Stimulated activated CD4-positive, alpha-beta T cell treated with anti-CD3 and anti-CD28 coated beads, Interleukin-15, amount 100 ng/mL, for 1 hour (primary cell): ENCODE results near the gene UBE2H.
"Not testable (repeated sequence)": the region's sequence is repeated elsewhere in the genome, so short reads cannot be mapped to it uniquely, and the experiment has no call there.

ENCODE experiments used
- DNase-seq, 2 donors: peaks; one replicate each; pipeline ENCODE4 v3.0.0-alpha.2; 2020; ENCODE audit warnings: low read depth in 1 of 2, low spot score in 1 of 2

The UBE2H gene

DNA sequence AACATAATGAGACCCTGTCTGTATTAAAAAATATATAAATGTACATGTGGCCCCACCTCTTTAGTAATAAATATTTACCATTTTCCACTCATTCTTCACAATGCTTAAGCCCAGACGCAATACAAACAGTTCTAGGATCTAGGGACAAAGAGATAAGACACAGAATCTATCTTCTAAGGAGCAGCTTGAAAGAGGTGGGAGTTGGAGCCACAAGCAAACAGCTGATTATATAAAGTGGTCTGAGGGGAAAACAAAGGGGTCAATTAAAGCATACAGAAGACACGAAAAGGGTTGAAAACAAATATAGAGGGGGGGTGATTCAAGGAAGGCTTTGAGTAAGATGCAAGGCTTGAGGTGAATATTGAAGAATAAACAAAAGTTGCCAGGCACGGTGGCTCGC lies 43.1 kb downstream of the UBE2H start:
- no peak for DNase-seq

DNA sequence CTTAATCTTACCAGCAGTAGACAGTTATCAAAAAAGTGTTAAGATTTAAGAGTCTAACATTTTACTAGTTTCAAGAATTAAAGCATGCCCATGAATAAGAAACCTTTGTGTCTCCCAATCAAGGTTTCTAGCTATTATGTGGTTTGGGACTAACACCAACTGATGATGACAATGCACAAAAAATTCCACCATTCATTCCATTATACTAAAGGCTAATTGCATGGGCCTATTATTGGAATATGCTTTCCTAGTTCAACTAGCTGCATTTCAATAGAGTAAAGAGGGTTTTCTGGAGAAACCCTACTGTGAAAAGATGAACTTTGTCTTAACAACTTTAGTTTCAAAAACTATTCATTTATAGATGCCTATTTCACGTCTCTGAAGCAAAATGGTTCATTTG lies 44.6 kb downstream of the UBE2H start:
- no peak for DNase-seq

DNA sequence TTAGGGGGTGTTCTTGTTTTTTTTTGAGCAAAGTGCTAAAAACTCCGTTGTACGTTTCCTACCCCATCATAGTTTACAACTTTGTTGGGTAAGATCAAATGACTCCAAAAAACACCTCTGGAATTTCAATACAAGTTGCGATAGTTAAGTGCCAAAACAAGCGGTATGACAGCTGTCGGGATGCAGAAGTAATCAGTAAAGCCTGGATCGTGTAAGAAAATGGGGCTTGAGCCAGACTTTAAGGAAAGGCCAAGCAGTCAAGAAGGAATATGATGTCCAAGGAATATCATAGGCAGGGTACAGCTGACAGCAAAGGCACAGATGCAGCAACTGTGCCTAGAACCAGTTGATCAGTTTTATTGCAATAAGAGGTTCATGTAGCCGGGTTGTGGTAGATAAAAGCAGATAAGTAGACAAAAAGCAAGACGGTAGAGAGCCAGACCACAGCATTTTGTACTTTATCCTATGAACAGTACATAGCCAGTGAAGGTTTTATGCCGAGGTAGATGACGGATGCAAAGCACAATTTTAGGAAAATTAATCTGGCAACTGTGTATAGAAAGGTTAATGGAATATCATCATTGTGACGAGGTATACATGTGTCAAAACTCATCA lies 45.5 kb downstream of the UBE2H start:
- no peak for DNase-seq

DNA sequence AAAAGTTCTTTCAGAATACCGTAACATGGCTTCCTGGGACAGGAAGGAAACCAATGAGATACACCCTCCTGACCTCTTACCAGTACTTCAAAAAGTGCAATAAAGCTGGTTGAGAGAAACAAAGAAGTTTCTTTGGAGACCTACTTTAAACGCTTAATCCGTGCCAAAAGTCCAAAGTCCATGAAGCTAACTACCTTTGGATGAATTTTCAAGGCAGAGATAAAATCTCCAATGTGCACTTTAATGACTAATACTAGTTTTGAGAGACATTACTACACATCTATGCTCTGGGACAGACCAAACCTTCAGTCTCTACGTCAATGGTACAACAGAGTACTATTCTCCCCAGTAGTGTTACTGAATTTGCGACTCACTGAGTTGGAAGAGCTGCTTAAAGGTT lies 46.1 kb downstream of the UBE2H start:
- DNase-seq, result no peak

DNA sequence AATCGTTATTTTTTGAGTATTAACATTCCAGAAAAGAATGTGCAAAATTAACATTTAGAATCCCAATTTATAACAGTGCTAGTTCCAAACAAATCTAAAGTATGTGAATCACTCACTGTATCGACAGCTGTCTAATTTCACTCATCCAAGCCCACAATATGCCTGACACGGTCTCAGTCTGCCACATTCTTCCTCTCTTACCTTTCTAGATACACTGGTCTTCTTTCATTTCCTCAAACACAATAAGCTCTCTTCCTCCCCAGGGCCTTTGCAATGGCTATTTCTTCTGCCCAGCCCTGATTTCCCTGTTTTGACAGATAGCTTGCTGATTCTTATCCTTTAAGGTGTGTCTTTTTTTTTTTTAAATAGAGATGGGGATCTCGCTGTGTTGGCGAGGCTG lies 48.8 kb downstream of the UBE2H start:
- no peak for DNase-seq

DNA sequence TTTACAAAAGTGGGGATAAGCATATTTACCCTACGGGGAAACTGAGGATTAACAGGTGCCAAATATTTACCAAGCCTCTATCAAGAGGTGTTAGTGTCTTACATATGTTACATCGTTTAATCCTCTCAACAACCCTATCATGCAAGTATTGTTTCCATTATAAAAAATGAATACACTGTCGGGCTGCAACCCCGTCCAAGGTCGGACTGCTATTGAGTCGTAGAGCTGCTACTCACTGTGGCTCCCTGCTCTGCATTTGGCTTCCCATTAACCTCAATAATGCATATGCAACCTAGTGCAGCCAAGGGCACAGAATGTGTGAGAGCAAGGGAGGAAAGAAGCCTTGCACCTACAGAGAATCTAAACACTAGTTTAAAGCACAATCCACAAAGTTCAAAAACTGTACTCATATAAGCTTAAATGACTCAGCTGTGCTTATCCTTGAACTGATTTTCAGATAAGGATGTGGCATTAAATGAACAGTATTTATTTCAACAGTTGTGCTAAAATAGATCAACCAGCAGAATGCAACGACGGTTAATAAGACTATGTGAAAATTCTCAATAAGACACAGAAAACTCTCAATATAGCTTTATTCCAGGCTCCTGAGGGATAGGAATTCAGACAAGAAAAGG lies 49.9 kb downstream of the UBE2H start:
- no peak for DNase-seq

DNA sequence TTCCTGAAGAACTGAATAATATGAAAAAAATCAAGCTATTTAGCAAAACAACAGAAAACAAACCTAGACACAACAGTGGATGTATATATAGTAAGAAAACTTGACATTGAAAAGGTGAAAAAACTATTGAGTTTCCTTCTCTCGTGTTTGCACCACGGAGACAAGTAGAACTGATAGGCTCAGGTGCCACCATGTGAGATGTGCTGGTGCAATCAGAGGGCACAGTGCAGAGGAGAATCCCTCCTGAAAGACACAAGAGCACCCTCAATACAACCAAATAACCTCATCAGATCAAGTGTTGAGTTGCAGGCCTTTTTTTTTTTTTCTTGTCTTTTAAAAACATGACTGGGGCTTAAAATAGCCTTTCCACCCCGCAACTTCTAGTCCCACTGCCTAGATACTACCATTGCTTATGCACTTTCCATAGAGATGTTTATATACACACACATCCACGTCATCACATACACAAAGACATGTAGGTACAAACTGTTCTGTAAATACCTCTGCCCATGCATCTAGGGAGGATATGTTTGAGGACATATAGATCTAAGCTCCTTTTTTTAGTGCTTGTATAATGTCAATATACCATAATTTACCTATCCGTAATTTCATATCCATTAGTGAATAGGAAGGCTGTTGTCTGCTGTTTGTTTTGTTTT lies 54.1 kb downstream of the UBE2H start:
- no peak for DNase-seq

DNA sequence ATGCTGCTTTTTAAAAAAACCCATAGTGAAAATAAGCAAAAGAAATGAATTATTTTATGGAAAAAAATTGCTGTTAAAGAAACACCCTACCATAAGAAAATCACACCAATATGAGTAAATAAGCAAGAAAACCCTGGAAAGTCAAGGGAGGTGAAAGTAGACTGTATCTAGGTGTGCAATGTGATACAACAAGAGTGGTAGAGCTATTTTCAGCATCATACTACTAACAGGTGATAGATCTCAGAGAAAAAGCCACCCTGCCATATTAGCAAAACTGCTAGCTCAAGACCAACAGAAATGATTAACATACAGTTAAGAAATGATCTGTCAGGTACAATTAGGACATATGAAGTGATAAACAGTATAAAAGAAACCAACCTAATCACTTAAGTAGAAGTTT lies 54.8 kb downstream of the UBE2H start:
- DNase-seq, result no peak

DNA sequence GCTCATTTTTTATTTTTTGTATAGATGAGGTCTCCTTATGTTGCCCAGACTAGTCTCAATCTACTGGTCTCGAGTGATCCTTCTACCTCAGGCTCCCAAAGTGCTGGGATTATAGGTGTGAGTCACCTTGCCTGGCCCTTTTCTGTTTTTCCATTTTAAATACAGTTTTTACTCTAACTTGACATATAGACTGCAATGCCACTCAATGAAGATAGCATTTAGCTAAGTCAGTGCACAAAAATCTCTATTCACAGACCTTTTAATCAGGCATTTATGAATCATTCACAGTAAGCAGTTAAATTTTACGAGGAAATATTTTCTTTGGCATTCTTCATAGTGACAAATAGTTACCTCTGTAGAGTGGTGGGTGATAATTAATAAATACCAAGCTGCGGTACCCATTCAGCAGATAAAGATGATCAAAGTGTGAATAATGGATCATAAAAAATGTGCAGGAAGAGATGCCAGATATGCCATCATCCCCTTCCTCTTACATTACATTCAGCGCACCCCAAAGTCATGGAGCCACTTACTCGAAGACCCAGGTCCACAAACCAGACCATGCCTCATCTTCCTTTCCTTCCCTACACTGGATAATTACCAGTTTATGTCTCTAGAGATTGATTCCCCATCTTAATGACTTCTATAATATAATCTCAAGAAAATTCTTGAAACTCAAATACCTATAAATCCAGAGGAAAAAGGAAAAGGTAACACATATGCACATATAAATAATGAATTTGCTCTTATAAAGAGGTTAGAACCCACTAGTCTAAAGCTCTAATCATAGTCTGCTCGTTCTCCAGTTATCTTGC lies 56.0 kb downstream of the UBE2H start:
- DNase-seq, result no peak

DNA sequence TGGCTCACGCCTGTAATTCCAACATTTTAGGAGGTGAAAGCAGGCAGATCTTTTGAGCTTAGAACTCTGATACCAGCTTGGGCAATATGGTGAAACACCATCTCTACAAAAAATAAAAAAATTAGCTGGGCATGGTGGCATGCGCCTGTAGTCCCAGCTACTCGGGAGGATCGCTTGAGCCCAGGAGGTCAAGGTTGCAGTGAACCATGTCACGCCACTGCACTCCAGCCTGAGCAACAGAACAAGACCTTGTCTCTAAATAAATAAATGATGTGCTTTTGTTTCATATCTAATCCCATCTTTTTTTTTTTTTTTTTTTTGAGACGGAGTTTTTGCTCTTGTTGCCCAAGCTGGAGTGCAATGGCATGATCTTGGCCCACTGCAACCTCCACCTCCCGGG lies 58.6 kb downstream of the UBE2H start:
- DNase-seq, result not testable (repeated sequence)

DNA sequence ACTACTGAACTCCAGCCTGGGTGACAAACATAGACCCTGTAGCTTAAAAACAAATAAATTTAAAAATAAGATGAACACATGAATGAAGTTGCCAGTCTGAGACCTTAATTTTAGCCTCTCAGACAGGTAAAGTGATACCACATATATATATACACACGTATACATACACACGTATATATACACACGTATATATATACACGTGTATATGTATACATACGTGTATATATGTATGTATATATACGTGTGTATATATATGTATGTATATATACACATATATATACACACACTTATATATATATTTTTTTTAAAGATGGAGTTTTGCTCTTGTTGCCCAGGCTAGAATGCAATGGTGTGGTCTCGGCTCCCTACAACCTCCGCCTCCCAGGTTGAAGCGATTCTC lies 62.7 kb downstream of the UBE2H start:
- DNase-seq, result no peak

DNA sequence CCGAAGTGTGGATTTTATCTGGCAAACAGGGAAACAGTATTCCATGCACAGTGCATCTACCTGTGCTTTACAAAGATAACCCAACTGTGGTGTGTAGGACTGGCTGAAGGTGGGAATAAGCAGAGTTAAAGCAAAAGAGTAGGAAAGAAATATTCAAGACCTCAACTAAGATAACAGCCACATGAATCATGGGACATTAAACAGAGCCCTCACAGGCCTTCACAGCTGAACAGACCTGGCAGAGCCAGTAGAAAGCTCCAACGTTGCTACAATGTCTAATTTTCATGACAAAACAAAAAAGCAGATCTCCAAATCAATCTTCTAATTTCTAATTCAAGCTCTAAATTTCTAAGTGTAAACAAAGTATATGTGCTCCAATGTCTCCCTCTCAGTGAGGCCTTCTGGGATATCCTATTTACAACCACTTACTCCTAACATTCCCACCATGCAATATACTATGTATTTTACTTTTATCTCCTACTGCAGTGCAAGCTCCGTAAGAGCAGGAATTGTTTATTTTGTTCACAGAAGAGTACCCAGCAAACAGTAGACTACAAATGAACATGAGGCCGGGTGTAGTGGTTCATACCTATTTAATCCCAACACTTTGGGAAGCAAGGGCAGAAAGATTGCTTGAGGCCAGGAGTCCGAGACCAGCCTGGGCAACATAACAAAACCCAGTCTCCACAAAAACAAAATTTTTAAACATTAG lies 63.5 kb downstream of the UBE2H start:
- DNase-seq, result no peak

DNA sequence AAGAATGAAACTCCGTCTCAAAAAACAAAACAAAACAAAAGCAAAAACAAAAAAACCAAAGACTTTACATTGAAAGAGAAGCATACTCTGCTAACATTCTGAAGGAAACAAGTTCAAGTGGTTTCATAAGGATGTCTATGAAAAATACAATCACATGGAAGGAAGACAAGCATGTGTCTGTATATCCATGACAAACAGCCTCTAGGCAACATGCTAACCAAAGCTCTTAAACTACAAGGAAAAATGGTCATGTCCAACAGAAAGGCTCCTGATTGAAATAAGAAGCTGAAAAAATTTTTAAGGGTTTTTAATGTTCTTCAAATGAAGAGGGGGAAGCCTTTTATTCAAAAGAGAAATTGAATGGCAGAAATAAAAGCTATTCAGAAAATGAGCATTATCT lies 64.9 kb downstream of the UBE2H start:
- DNase-seq, result no peak

DNA sequence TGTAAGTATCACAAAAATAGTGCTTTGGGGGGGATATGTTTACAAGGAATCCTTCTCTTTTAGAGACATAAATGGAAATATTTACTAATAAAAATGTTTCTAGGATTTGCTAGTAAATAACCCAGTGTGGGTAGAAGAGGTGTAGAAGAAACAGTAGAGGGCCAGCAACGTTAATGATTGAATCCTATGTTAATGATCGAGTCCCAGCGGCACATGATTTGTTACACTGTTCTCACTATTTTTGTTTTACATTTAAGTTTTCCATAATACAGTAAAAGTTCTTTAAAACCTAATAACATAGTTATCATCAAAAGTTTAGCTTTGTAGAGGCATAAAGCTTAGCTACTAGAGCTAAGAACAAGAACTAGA lies 66.0 kb downstream of the UBE2H start:
- DNase-seq, result no peak

DNA sequence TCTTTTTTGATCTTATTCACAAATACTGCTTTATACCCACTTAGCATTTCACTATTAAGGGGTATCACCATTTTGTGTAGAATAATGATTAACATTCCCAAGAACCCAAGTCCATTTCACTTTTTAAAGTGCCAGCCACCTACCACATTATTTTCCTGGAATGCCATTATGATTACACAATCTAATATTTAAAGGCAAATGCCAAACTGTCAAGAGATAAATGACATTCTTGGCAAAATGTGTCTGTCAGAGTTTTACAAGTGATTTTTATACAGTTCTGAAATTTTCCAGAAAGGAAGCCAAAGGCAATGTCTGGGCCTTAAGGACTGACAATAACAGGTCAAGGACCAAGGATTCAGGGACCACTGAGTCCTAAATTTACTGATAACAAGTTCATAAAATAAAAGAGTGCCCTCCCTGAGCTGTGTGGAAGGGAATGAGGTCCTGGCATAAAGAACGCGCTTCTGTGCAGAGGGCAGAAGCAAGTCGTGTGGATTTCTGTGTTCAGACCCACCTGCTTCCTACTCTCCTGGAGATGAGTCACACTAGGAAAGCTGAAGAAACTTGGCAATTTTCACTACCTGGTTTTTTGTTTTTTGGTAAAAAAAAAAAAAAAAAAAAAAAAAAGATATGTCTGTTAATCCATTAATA lies 66.5 kb downstream of the UBE2H start:
- no peak for DNase-seq

DNA sequence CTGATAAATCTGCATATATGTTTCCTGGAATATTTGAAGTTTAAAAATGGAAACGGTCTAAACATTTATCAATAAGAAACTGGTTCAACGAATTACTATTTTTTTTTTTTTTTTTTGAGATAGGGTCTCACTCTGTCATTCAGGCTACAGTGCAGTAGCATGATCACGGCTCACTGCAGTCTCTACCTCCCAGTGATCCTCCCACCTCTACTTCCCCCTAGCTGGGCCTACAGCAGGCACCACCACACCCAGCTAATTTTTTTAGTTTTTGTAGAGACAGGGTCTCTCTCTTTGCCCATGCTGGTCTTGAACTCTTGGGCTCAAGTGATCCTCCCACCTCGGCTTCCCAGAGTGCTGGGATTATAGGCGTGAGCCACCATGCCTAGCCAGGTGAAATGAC lies 68.3 kb downstream of the UBE2H start:
- no peak for DNase-seq

DNA sequence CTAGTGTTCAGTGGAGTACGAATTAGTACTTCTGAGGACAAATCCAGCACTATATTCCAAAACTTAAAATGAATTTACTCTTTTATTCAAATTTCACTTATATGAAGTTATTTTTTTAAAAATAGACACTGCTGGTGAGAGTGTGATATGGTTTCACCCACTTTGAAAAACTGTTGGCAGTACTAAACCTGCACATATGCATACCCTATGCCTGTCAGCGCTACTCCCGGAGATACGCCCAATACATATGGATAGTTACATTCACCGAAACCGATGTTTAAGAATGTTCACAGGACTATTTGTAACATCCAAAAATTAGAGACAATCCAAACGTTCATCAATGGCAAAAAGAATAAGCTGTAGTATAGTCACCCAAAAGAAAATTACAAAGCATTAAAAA lies 69.6 kb downstream of the UBE2H start:
- DNase-seq, result no peak

DNA sequence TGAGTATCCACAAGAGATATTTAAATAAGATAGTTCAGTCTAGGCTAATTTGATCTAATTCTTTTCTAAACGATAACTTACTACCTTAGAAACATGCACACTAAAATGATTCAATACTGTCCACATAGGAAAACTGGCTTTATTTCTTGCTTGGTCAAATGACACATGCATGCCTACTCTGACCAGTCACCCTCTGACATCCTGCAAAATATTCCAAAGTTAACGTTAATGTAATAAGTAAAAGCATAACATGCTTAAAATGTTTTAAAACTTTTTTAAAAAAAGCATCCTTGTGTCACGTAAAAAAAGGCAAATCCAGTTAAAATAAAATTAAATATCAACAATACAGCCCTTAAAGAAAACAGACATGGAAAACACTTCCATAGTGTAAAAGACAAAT lies 70.2 kb downstream of the UBE2H start:
- DNase-seq, result no peak

DNA sequence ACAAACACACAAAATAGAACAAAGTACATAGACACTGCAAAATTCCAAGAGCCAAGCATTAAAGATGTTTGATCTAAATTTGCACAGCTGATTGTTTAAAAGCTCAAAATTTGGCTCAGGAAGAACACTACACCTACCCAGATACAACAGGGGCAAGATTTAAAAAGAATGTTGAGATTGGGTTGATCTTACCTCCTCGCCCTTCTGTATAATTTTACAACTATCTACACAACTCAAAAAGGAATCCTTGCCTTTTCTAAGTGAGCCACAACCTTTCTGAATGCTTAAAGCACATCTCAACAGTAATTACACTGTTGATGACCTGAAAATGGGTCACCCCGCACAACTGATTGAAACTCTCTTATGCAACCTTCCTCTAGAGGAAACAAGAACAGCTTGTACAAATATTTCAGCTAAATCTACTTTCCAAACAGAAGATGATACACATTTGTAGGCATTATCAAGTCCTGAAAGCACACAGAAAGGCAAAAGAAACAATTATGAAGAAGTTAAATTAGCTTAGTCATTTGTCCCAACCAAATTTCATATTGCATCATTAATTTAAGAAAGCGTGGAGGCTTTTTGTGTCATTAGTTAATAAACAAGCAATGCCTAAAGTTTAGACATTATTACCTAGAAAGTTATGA lies 75.5 kb downstream of the UBE2H start:
- DNase-seq, result no peak

DNA sequence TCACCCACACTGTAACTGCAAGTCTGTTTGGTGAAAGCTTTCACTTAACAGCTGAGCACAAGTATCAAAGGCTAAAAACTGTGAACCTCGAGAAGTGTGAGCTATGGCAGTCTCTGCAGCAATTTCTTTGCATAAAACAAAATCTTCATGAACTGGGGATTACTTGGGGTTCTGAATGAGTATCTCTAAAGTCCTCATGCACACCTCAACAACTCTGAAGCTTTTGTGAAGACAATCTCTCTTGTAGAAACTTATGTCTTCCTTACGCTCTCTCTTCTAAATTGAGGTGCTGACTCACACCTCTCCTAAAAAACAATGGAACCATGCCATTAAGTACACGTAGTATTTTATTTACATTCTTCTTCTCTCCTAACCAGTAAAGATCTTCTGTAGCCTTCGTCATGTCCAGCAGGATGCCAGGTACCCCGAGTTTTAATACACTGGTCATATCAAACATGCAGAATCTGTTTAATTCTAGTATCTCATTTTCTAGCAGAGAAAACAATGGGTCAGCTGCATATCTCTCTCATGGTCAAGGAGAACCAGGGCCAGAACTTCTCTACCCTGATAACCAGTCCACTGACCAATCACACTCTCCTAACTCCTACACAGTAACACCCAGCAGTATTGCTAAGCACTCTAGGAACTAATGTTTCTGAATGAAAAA lies 76.9 kb downstream of the UBE2H start:
- DNase-seq, result no peak
